ENCODE data around the gene GRIN2D. TPM values are rescaled to one million over a fixed set of nuclear protein-coding genes. Genes with fewer than 3 reads are reported as not detected.
A peak's percentile ranks its signal among the peaks of the same experiment; 100 is the strongest.

The GRIN2D gene
- total RNA-seq, 1 donor from 2014 or later: 2.5 TPM

- DNase-seq: no peak
Measured at GRCh38 chr19:48398102-48398374, 4.6 kb downstream of the GRIN2D start.

- DNase-seq: peak; percentile 37
Measured at GRCh38 chr19:48398375-48399235, 5.1 kb downstream of the GRIN2D start.

GRCh38 chr19:48400018-48400742 is 6.7 kb downstream of the GRIN2D start:
- no peak for DNase-seq

- DNase-seq: no peak
Measured at GRCh38 chr19:48401287-48401686, 7.8 kb downstream of the GRIN2D start.

- peak; percentile 39 for DNase-seq
Measured at GRCh38 chr19:48403606-48404005, 10.1 kb downstream of the GRIN2D start.

- DNase-seq: no peak
Measured at GRCh38 chr19:48405010-48405659, 11.7 kb downstream of the GRIN2D start.

GRCh38 chr19:48405850-48406249 is 12.4 kb downstream of the GRIN2D start:
- no peak for DNase-seq

GRCh38 chr19:48413879-48414587 is 20.6 kb downstream of the GRIN2D start:
- DNase-seq: no peak

GRCh38 chr19:48415395-48415794 is 21.9 kb downstream of the GRIN2D start:
- DNase-seq: peak; percentile 13

GRCh38 chr19:48415806-48416221 is 22.3 kb downstream of the GRIN2D start:
- DNase-seq: no peak

- DNase-seq: no peak
Measured at GRCh38 chr19:48417421-48417820, 24.0 kb downstream of the GRIN2D start.

GRCh38 chr19:48418317-48419064 is 25.0 kb downstream of the GRIN2D start:
- no peak for DNase-seq

- DNase-seq: peak; percentile 12
Measured at GRCh38 chr19:48419158-48419920, 25.9 kb downstream of the GRIN2D start.

GRCh38 chr19:48421548-48421947 is 28.1 kb downstream of the GRIN2D start:
- DNase-seq: no peak

- DNase-seq: no peak
Measured at GRCh38 chr19:48424694-48425219, 31.3 kb downstream of the GRIN2D start.

- no peak for DNase-seq
Measured at GRCh38 chr19:48428670-48429069, 35.2 kb downstream of the GRIN2D start.

GRCh38 chr19:48433337-48433736 is 39.9 kb downstream of the GRIN2D start:
- DNase-seq: no peak

GRCh38 chr19:48436586-48436985 is 43.1 kb downstream of the GRIN2D start:
- no peak for DNase-seq

GRCh38 chr19:48441360-48442050 is 48.0 kb downstream of the GRIN2D start:
- no peak for DNase-seq

All from occipital lobe (tissue), 2 donors.